Bronchial epithelial cell (primary cell): ENCODE results near the gene EVPL. TPM values are rescaled to one million over a fixed set of nuclear protein-coding genes. Genes with fewer than 3 reads are reported as not detected.

Experiments used
- DNase-seq: peaks from one replicate; pipeline ENCODE4 v3.0.0-alpha.2; 2010; ENCODE audit warnings: low read depth
- FAIRE-seq: peaks from 2 replicates; lab custom pipeline; 2011; peaks lifted over from hg19 to GRCh38; lab: Jason Lieb, UNC
- H3K27me3 ChIP-seq: 2 replicates; pipeline ENCODE4 v1.5.1; 2011; ENCODE audit warnings: low read length; ENCODE audit not compliant: control insufficient read depth, insufficient read depth
- H3K36me3 ChIP-seq: 2 replicates; pipeline ENCODE4 v1.5.1; 2011; ENCODE audit warnings: low read length; ENCODE audit not compliant: control insufficient read depth, insufficient read depth
- H3K4me3 ChIP-seq: 2 replicates; pipeline ENCODE4 v1.5.1; 2011; ENCODE audit warnings: mild to moderate bottlenecking, low read depth, low read length, control low read depth
- total RNA-seq: library from RNA; depleted of rRNA; stranded (reverse); fragments of >200 nt; gene quantifications from 2 replicates; pipeline ENCODE4 v1.2.1, GENCODE V29; 2014
- TF ChIP-seq, protein P1 (sequence below): IDR thresholded peaks from 2 replicates; pipeline ENCODE4 v1.5.1; 2011; ENCODE audit warnings: mild to moderate bottlenecking, moderate library complexity, low read length, control low read depth, inconsistent platforms; ENCODE audit not compliant: insufficient read depth, severe bottlenecking

EVPL gene
- total RNA-seq, 1 donor from 2014 or later: 27.1 TPM

DNA sequence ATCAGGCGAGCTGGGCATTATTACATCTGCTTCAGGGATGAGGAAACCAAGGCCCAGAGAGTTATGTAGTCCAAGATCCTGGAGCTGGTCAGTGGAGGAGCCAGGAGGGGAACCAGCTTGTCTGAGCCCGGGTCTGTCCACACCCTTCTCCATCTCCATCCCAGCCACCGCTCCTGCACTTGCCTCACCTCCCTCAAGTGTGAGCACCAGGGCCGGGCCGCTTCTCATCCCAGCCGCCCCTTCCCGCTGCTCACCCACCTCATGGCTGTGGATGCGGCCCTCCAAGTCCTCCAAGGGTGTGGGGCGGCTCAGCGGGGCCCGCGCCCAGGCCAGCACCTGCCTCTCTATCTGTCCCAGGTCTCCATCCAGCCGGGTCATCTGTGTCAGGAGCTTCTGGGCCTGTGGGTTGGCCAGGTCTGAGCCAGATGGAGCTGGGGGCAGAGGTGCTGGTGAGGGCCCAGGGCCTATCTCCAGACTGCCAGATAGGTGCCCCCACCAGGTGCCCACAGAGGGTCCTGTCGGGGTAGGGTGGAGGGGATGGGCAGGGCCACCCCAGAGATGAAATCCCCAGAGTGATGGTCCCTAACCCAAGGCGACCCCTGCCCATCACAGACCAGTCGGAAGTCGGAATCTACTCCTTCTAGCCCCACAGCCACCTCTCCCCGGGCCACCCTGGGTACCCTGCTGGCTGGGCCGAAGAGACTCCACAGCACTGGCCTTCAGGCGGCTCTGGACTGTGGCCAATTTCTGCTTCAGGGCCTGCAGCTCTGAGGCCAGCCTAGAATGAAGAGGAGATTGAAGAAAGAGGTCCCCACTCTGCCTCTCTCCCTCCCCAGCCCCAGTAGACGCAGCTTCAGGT lies 9.4 kb downstream of the EVPL start:
- H3K36me3 ChIP-seq: peaks cover 50% of the 10 kb centered on the region
- FAIRE-seq: no peak
- no peaks in the 10 kb centered on the region for H3K27me3 ChIP-seq
- TF ChIP-seq, protein P1, sequence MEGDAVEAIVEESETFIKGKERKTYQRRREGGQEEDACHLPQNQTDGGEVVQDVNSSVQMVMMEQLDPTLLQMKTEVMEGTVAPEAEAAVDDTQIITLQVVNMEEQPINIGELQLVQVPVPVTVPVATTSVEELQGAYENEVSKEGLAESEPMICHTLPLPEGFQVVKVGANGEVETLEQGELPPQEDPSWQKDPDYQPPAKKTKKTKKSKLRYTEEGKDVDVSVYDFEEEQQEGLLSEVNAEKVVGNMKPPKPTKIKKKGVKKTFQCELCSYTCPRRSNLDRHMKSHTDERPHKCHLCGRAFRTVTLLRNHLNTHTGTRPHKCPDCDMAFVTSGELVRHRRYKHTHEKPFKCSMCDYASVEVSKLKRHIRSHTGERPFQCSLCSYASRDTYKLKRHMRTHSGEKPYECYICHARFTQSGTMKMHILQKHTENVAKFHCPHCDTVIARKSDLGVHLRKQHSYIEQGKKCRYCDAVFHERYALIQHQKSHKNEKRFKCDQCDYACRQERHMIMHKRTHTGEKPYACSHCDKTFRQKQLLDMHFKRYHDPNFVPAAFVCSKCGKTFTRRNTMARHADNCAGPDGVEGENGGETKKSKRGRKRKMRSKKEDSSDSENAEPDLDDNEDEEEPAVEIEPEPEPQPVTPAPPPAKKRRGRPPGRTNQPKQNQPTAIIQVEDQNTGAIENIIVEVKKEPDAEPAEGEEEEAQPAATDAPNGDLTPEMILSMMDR: no peak
- no peak overlapping the region for H3K4me3 ChIP-seq
- no peak for DNase-seq

DNA sequence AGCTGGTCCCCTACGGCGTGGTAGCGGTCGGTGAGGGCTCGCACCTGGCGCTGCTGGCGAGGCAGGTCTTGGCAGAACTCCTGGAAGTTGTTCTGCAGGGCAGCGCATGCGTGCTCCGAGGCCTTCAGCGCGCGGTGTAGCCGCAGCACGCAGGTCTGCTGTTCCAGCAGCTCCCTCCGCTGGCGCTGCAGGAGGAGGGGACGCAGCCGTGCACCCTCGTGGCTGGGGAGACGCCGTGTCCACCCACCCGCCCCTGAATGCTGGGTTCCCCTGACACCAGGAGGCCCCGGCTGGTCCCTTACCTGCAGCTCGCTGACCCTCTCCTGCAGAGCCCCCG lies 12.2 kb downstream of the EVPL start:
- Histone ChIP-seq H3K4me3 (no peak overlapping the region), H3K36me3 (peaks cover 60% of the 10 kb centered on the region), H3K27me3 (no peaks in the 10 kb centered on the region)
- TF ChIP-seq, protein P1: no peak
- FAIRE-seq: no peak
- no peak for DNase-seq

DNA sequence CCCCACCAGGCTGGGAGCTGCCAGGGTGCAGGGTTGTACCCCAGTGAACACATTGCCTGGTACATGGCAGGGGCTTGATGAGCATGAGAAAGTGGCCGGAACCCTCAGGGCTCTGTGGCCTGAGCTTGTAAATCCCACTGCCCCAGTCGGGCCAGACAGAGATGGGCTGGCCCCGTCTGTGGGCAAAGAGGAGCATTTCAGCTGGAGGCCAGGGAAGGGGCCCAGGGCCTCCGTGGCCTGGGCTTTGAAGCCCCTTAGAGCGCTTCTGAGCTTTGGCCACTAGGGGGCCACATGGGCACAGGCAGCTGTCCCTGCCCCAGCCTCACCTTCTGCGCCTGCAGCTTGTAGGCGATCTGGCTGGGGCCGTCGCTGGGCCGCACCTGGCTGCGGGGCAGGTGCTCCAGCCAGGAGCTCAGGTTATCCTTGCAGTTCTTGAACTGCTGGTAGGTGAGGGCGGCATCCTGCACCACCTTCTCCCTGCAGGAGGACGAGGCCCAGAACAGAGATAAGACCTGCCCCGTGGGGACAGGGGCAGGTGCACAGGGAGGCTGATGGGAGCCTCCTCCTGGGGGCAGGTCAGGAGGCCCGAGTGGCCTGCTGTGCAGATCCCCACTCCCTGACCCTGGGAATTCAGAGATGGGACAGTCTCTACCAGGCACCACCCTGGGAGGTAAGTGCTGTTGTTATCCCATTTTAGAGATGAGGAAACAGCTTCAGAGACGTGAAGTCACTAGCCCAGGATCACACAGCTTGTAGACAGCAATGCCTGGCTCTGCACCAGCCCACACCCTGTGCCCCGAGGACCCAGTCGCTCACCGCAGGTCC lies 12.8 kb downstream of the EVPL start:
- no peaks in the 10 kb centered on the region for H3K27me3 ChIP-seq
- H3K4me3 ChIP-seq: no peak overlapping the region
- TF ChIP-seq, protein P1: peak; percentile 98
- FAIRE-seq (peak; percentile 52), DNase-seq (peak; percentile 46)
- peaks cover 58% of the 10 kb centered on the region for H3K36me3 ChIP-seq

DNA sequence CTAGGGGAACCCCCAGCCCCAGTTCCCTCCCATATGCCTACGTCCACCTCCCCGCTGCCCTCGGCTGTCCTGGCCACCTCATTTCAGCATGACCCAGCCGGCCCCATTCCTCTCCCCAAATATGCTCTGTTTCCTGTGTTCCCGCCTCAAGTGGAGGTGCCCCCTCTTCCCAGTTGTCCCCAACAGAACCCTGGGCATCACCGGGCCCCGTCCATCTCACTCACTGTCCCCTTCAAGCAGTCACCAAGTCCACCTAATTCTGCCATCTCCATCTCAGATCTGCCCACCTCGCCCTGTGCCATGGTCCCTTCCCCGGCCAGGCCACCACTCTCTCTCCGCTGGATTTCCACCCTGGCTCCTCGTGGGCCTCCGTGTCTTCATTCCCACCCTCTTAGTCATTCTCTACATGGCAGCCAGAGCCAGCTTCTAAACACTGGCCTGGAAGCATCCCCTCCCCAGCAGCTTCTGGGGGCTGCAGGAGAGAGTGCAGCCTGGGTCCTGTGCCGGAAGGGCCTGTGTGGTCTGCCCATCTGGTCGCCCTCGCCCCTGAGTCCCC lies 13.7 kb downstream of the EVPL start:
- no peak for FAIRE-seq
- DNase-seq: no peak
- Histone ChIP-seq H3K36me3 (peaks cover 52% of the 10 kb centered on the region), H3K27me3 (no peaks in the 10 kb centered on the region), H3K4me3 (no peak overlapping the region)
- TF ChIP-seq, protein P1: no peak

DNA sequence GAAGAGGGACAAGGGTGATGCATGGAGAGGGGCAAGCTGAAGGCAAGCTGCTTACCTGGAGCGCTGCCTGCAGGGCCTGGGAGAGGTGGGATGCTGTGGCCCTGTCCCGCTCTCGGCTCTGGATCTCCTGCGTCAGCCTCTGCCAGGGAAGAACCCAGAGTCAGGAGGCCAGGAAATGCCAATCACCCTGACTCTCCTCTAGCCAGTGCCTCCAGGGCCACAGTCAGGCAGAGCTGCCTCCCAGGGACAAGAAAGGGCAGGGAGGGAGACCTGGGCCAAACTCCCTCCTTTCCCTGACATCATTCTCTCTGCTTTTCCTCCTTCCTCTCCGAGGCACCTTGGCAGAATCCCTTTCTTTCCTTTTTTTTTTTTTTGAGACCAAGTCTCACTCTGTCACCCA lies 15.2 kb downstream of the EVPL start:
- DNase-seq (no peak), FAIRE-seq (no peak)
- peaks cover 40% of the 10 kb centered on the region for H3K36me3 ChIP-seq
- H3K4me3 ChIP-seq: no peak overlapping the region
- H3K27me3 ChIP-seq: no peaks in the 10 kb centered on the region
- TF ChIP-seq, protein P1: no peak
